HEK293 (cell line): ENCODE data around the gene SUCLA2.

Source experiments
- CTCF ChIA-PET: fragments of 350-600 bp; formaldehyde crosslinking; extraction: SDS; loops from one replicate; lab custom pipeline; 2021; ENCODE audit warnings: antibody characterized with exemption; lab: Yijun Ruan, JAX
- POLR2A ChIA-PET: fragments of 300-600 bp; formaldehyde crosslinking; extraction: SDS; loops from one replicate; lab custom pipeline; 2020; ENCODE audit warnings: antibody characterized with exemption, inconsistent platforms; lab: Yijun Ruan, JAX
- H3K27ac ChIP-seq: fragments of 200-500 bp; sonication (Bioruptor generic); 2 replicates; pipeline ENCODE4 v1.5.1; 2014; ENCODE audit warnings: low read depth, low read length, control low read depth, inconsistent platforms; ENCODE audit errors: extremely low read depth
- H3K36me3 ChIP-seq, 2 experiments: fragments of 200-500 bp in 1 of 2; sonication (Bioruptor generic) in 1 of 2; 1 replicate in 1 of 2; 2 replicates in 1 of 2; pipeline ENCODE4 v1.5.1; 2014 to 2017; ENCODE audit warnings: inconsistent platforms in 2 of 2, low read length in 2 of 2; ENCODE audit not compliant: control insufficient read depth in 2 of 2, insufficient read depth in 1 of 2
- H3K4me1 ChIP-seq: fragments of 200-500 bp; sonication (Bioruptor generic); 2 replicates; pipeline ENCODE4 v1.5.1; 2014; ENCODE audit warnings: mild to moderate bottlenecking, low read length, inconsistent platforms; ENCODE audit not compliant: control insufficient read depth, insufficient read depth
- H3K4me3 ChIP-seq: 2 replicates; pipeline ENCODE4 v1.5.1; 2011; ENCODE audit warnings: low read depth, mild to moderate bottlenecking, control low read depth, low read length, moderate library complexity
- H3K9me3 ChIP-seq: fragments of 200-500 bp; sonication (Bioruptor generic); 2 replicates; pipeline ENCODE4 v1.5.1; 2014; ENCODE audit warnings: low read depth, low read length, inconsistent platforms; ENCODE audit not compliant: control insufficient read depth, insufficient read depth
- ATF2 ChIP-seq: fragments of 450-650 bp; formaldehyde crosslinking; IDR thresholded peaks from 2 replicates; pipeline ENCODE4 v1.5.1; 2016; ENCODE audit warnings: missing biosample characterization, missing genetic modification characterization, low read depth
- BCL11A ChIP-seq: fragments of 450-650 bp; formaldehyde crosslinking; IDR thresholded peaks from 2 replicates; pipeline ENCODE4 v1.5.1; 2016; ENCODE audit warnings: low read depth, missing biosample characterization, missing genetic modification characterization
- GLIS2 ChIP-seq: fragments of 450-650 bp; formaldehyde crosslinking; IDR thresholded peaks from 2 replicates; pipeline ENCODE4 v1.5.1; 2016; ENCODE audit warnings: missing biosample characterization, missing genetic modification characterization
- KLF9 ChIP-seq: fragments of 450-650 bp; formaldehyde crosslinking; IDR thresholded peaks from 2 replicates; pipeline ENCODE4 v1.5.1; 2016; ENCODE audit warnings: missing biosample characterization, missing genetic modification characterization, low read depth
- ZBTB1 ChIP-seq: fragments of 450-650 bp; formaldehyde crosslinking; IDR thresholded peaks from 2 replicates; pipeline ENCODE4 v1.5.1; 2016; ENCODE audit warnings: missing biosample characterization, missing genetic modification characterization
- ZBTB11 ChIP-seq: fragments of 450-650 bp; formaldehyde crosslinking; conservative IDR thresholded peaks from 2 replicates; pipeline ENCODE4 v1.5.1; 2016; ENCODE audit warnings: low read depth, missing biosample characterization, missing genetic modification characterization
- ZBTB7A ChIP-seq: fragments of 450-650 bp; formaldehyde crosslinking; IDR thresholded peaks from 2 replicates; pipeline ENCODE4 v1.5.1; 2016; ENCODE audit warnings: low read depth, missing biosample characterization, missing genetic modification characterization
- ZNF140 ChIP-seq: fragments of 450-650 bp; formaldehyde crosslinking; IDR thresholded peaks from 2 replicates; pipeline ENCODE4 v1.5.1; 2016; ENCODE audit warnings: missing biosample characterization, missing genetic modification characterization
- ZNF146 ChIP-seq: fragments of 450-650 bp; formaldehyde crosslinking; IDR thresholded peaks from 2 replicates; pipeline ENCODE4 v1.5.1; 2016; ENCODE audit warnings: missing biosample characterization, missing genetic modification characterization
- ZNF155 ChIP-seq: fragments of 450-650 bp; formaldehyde crosslinking; IDR thresholded peaks from 2 replicates; pipeline ENCODE4 v1.5.1; 2016; ENCODE audit warnings: missing biosample characterization, missing genetic modification characterization
- ZNF174 ChIP-seq: fragments of 450-650 bp; formaldehyde crosslinking; IDR thresholded peaks from 2 replicates; pipeline ENCODE4 v1.5.0; 2017; ENCODE audit warnings: missing biosample characterization, mild to moderate bottlenecking, missing genetic modification characterization
- ZNF211 ChIP-seq: fragments of 450-650 bp; formaldehyde crosslinking; IDR thresholded peaks from 2 replicates; pipeline ENCODE4 v1.5.1; 2016; ENCODE audit warnings: low read depth, missing biosample characterization, missing genetic modification characterization
- ZNF37A ChIP-seq: fragments of 450-650 bp; IDR thresholded peaks from 2 replicates; pipeline ENCODE4 v1.5.1; 2018; ENCODE audit warnings: missing biosample characterization, missing genetic modification characterization
- ZNF394 ChIP-seq: fragments of 450-650 bp; formaldehyde crosslinking; IDR thresholded peaks from 2 replicates; pipeline ENCODE4 v1.5.1; 2016; ENCODE audit warnings: missing biosample characterization, missing genetic modification characterization, mild to moderate bottlenecking, moderate library complexity, borderline replicate concordance
- ZNF404 ChIP-seq: fragments of 450-650 bp; formaldehyde crosslinking; IDR thresholded peaks from 2 replicates; pipeline ENCODE4 v1.5.1; 2017; ENCODE audit warnings: missing biosample characterization, missing genetic modification characterization
- ZNF449 ChIP-seq: fragments of 450-650 bp; formaldehyde crosslinking; IDR thresholded peaks from 2 replicates; pipeline ENCODE4 v1.5.1; 2017; ENCODE audit warnings: missing biosample characterization, mild to moderate bottlenecking, missing genetic modification characterization, moderate library complexity
- ZNF561 ChIP-seq: fragments of 450-650 bp; IDR thresholded peaks from 2 replicates; pipeline ENCODE4 v1.5.1; 2018; ENCODE audit warnings: missing biosample characterization, missing genetic modification characterization, borderline replicate concordance
- ZNF571 ChIP-seq: fragments of 450-650 bp; formaldehyde crosslinking; IDR thresholded peaks from 2 replicates; pipeline ENCODE4 v1.5.0; 2017; ENCODE audit warnings: missing biosample characterization, missing genetic modification characterization
- ZSCAN5A ChIP-seq: fragments of 450-650 bp; formaldehyde crosslinking; IDR thresholded peaks from 2 replicates; pipeline ENCODE4 v1.5.1; 2016; ENCODE audit warnings: missing biosample characterization, missing genetic modification characterization

SUCLA2 gene

GRCh38 chr13:47901441-47901840 is 99.6 kb downstream of the SUCLA2 start:
- POLR2A ChIA-PET: no interaction called here
- Histone ChIP-seq H3K9me3 (no peaks in the 10 kb centered on the region), H3K27ac (no peak overlapping the region), H3K36me3 (no peaks in the 10 kb centered on the region), H3K4me3 (no peak overlapping the region), H3K4me1 (no peaks in the 10 kb centered on the region)
- TF ChIP-seq ZBTB11 (tag by site-specific recombination) (no peak), ZBTB7A (tag by site-specific recombination) (no peak), ATF2 (no peak), KLF9 (no peak), ZSCAN5A (tag by site-specific recombination) (no peak), ZNF140 (tag by site-specific recombination) (no peak), ZNF394 (tag by site-specific recombination) (no peak), ZNF211 (no peak), GLIS2 (tag by site-specific recombination) (no peak), ZNF571 (tag by site-specific recombination) (no peak), BCL11A (tag by site-specific recombination) (no peak)
- CTCF ChIA-PET: no interaction called here

- TF ChIP-seq ATF2 (no peak), ZNF174 (tag by site-specific recombination) (no peak)
- Histone ChIP-seq H3K9me3 (no peaks in the 10 kb centered on the region), H3K36me3 (no peaks in the 10 kb centered on the region), H3K27ac (no peak overlapping the region), H3K4me1 (no peaks in the 10 kb centered on the region), H3K4me3 (no peak overlapping the region)
- ChIA-PET POLR2A (no interaction called here), CTCF (interaction anchor here (0.6 to 0.7 kb wide), 2 partner anchors 43 to 496 kb away, joined by 3 read pairs; no protein-coding TSS in a partner anchor)
Observed at GRCh38 chr13:47898080-47898479, 103.0 kb downstream of the SUCLA2 start.

GRCh38 chr13:47897411-47898050 is 103.5 kb downstream of the SUCLA2 start:
- Histone ChIP-seq H3K27ac (no peak overlapping the region), H3K4me1 (no peaks in the 10 kb centered on the region), H3K9me3 (no peaks in the 10 kb centered on the region), H3K36me3 (no peaks in the 10 kb centered on the region), H3K4me3 (no peak overlapping the region)
- CTCF ChIA-PET: interaction anchor here (0.5 to 0.6 kb wide), 2 partner anchors 44 to 1133 kb away, joined by 3 read pairs; no protein-coding TSS in a partner anchor
- POLR2A ChIA-PET: no interaction called here
- no peak for TF ChIP-seq ZNF449 (tag by site-specific recombination)
- no peak for TF ChIP-seq ZBTB1 (tag by site-specific recombination)
- no peak for TF ChIP-seq ZNF146
- no peak for TF ChIP-seq ZNF404 (tag by site-specific recombination)
- no peak for TF ChIP-seq ZNF155
- TF ChIP-seq ZNF37A (tag by site-specific recombination): no peak
- TF ChIP-seq ZNF561 (tag by site-specific recombination): no peak
